ENCODE results near the gene SPIRE2.
A peak's percentile ranks its signal among the peaks of the same experiment; 100 is the strongest.
"Not testable (repeated sequence)": the region's sequence is repeated elsewhere in the genome, so short reads cannot be mapped to it uniquely, and the experiment has no call there.

The SPIRE2 gene

GRCh38 chr16:89870440-89870839 is 42.2 kb downstream of the SPIRE2 start:
- no peak for TF ChIP-seq CTCF (IDR thresholded peaks at IDR 0.05; ENCODE audit: low read depth, low read length)
- no peak overlapping the region for H3K4me3 ChIP-seq (ENCODE audit: low read depth, low read length)

- TF ChIP-seq CTCF (IDR thresholded peaks at IDR 0.05; ENCODE audit: low read depth, low read length), result no peak
- H3K4me3 ChIP-seq (ENCODE audit: low read depth, low read length), result no peak overlapping the region
Observed at GRCh38 chr16:89871895-89872294, 43.6 kb downstream of the SPIRE2 start.

- no peak for TF ChIP-seq CTCF (IDR thresholded peaks at IDR 0.05; ENCODE audit: low read depth, low read length)
- H3K4me3 ChIP-seq (ENCODE audit: low read depth, low read length), result peak within 1 kb of the TSS; percentile 90
Observed at GRCh38 chr16:89873109-89873971, 45.1 kb downstream of the SPIRE2 start, which contains the start of gene TCF25. Gene TCF25 (plus strand): TSS chr16:89873592. CDS start chr16:89873668, 76 bp downstream.

- no peak for TF ChIP-seq CTCF (IDR thresholded peaks at IDR 0.05; ENCODE audit: low read depth, low read length)
- peak overlapping the region; percentile 90 for H3K4me3 ChIP-seq (ENCODE audit: low read depth, low read length)
Observed at GRCh38 chr16:89873972-89874689, 45.9 kb downstream of the SPIRE2 start.

- not testable (repeated sequence) for H3K4me3 ChIP-seq (ENCODE audit: low read depth, low read length)
Observed at GRCh38 chr16:89879123-89879522, 50.8 kb downstream of the SPIRE2 start.

- no peak for TF ChIP-seq CTCF (IDR thresholded peaks at IDR 0.05; ENCODE audit: low read depth, low read length)
- H3K4me3 ChIP-seq (ENCODE audit: low read depth, low read length), result no peak overlapping the region
Observed at GRCh38 chr16:89880477-89881367, 52.4 kb downstream of the SPIRE2 start.

GRCh38 chr16:89881368-89881730 is 53.1 kb downstream of the SPIRE2 start:
- no peak for TF ChIP-seq CTCF (IDR thresholded peaks at IDR 0.05; ENCODE audit: low read depth, low read length)
- no peak overlapping the region for H3K4me3 ChIP-seq (ENCODE audit: low read depth, low read length)
